Lung microvascular endothelial cell (primary cell): Measurements from ENCODE around the gene NUBP2. TPM values are rescaled to one million over a fixed set of nuclear protein-coding genes. Genes with fewer than 3 reads are reported as not detected.

Source experiments
- DNase-seq, 2 donors: peaks; one replicate each; pipeline versions ENCODE4 v3.0.0 to v3.0.0-alpha.2; 2010; ENCODE audit warnings: low read depth in 2 of 2
- total RNA-seq: library from RNA; depleted of rRNA; stranded (reverse); fragments of >200 nt; gene quantifications from 2 replicates; pipeline ENCODE4 v1.2.1, GENCODE V29; 2014

Gene NUBP2
- total RNA-seq, 1 donor from 2014 or later = 57.3 TPM

DNA sequence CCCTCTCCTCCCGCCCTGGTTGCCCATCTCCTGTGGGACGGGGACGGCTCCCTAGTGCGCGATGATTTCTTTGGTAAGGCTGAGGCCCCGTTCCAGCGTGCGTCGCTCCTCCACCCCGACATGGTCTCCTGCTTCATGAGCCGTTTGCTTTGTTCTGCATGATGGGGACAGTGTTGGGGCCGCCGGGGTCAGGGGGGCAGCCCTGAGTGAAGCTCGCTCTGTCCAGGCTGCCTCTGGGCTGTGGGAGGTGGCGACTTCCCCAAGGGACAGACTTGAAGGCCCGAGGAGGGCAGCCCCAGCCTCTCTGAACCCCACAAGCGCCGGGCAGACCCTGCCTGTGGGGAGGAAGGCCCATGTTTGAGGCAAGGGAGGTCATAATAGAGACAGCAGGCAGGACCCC is 23.8 kb upstream of the NUBP2 start:
- DNase-seq = no peak

DNA sequence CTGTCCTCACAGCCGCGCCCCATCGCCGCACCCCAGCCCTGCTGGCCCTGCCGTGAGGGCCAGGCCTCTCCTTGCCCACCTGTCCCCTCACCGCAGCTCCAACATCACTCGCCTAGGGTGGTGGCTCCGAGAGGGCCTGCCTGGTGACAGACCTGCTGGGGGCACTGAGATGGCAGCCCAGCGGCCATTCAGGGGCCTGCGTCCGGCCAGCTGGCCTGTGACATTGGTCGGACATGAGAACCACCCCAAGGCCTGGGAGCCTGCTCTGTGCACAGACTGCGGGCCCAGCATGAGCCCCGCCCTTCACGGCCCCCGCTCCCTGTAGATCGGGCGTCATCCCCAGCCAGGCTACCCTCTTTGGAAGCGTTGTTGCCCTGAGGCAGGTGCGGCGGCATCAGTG is 23.2 kb upstream of the NUBP2 start:
- DNase-seq = no peak

DNA sequence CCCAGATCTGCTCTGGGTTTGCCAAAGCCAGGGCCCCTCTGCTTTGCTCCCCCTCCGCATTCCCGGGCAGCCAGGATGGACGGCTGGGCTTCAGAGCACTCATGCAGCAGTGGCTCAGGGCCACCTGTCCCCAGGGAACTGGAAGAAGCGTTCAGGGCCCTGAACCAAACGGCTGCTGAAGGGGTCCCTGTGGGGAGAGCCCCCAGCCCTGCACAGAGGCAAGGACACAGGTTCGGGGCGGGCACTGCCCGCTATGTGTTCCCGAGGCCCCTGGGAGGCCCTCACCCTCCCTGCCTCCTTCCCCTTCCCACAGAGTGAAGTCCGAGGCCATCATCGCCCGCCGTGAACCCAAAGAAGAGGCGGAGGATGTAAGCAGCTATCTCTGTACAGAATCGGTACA is 21.8 kb upstream of the NUBP2 start:
- no peak for DNase-seq

DNA sequence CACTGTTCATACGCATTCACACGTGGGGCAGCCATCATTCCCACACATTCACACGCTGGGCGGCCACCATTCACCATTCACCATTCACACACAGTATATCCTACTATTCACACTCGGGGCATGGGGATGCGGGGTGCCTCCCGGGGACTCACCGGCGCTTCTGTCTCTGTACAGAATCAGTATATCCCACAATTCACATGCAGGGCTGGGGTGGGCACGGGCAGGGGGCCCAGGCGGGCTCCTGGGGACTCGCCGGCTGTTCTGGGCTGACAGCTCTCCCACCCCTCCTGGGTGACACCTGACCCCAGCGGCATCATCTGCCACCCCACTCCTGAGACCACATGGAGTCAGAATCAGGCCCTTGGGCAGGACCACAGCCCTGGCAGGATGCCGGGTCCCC is 21.0 kb upstream of the NUBP2 start:
- no peak for DNase-seq

DNA sequence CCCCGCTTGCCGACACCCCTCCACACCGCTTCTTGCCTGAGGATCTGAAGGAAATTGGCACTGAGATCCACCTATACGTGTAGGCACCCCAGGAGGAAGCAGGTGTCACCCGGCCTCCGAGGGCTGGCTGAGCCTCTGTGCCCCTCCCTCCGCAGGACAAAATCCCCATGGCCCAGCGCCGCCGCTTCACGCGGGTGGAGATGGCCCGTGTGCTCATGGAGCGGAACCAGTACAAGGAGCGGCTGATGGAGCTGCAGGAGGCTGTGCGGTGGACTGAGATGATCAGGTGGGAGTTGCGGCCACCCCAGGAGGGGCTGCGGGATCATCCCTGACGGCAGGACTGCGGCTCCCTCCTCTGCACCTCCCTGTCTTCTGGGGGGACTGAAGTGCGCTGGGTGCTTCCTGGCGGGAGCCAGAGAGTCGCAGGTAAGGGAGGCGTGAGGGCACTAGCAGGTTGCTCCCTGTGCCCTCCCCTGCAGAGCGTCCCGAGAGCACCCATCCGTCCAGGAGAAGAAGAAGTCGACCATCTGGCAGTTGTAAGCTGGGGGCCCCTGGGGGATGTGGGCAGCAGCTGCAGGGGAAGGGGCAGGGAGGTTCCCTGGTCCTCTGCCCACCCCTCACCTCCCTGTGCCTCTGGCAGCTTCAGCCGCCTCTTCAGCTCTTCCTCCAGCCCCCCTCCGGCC is 20.4 kb upstream of the NUBP2 start:
- no peak for DNase-seq

DNA sequence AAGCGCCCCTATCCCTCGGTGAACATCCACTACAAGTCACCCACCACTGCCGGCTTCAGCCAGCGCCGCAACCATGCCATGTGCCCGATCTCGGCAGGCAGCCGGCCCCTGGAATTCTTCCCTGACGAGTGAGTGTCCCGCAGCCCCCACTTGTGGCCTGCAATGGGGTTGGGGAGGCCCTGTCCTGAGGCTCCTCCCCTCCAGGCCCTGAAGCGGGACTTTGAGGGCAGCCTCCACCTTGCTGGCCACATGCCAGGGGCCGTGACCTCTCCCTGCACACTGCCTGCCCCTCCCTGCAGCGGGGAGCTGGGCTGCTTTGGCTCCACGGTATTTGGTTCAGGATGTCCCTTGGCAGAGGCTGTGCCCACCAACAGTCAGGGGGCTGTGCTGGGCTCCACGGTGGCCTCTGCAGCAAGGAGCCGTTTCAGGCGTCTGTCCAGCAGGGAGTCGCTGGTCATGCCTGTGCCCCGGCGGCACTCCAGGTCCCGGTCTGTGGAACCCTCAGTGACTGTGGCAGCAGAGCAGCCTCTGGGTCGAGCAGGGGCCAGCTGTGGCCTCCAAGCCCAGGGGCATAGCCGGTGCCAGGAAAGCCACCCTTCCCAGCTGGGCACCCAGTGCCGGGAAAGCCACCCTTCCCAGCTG is 19.8 kb upstream of the NUBP2 start:
- DNase-seq = no peak

DNA sequence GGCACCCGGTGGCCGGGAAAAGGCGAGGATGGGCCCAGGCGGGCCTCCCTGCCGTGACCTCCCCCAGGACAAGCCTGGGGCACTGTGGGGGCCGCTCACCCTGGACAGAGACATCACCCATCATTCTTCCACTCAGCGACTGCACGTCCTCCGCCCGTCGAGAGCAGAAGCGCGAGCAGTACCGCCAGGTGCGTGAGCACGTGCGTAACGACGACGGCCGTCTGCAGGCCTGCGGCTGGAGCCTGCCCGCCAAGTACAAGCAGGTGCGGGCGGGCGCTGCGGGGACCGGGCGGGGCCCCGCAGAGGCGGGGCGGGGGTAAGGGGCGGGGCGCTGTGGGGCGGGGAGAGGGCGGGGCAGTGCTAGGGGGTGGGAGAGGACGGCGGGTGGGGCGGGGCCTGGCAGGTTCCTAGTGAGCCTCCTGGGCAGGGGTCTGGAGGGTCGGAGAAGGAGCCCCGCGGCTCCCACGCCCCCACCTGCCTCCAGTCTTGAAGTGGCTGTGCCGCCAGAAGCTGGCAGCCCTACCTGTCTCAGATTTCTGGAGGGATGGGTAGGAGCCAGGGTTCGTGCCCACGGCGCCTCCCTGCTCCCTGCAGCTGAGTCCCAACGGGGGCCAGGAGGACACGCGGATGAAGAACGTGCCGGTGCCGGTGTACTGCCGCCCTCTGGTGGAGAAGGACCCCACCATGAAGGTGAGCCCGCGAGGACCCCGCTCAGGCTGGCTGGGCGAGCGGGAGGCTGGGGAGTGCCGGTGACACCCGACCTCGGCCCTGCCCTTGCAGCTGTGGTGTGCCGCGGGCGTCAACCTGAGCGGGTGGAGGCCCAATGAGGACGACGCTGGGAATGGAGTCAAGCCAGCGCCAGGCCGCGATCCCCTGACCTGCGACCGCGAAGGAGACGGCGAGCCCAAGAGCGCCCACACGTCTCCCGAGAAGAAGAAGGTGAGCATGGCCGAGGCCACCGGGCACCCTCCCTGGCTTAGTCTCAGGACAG is 18.9 kb upstream of the NUBP2 start:
- peak; percentile 29 to 60 for DNase-seq

DNA sequence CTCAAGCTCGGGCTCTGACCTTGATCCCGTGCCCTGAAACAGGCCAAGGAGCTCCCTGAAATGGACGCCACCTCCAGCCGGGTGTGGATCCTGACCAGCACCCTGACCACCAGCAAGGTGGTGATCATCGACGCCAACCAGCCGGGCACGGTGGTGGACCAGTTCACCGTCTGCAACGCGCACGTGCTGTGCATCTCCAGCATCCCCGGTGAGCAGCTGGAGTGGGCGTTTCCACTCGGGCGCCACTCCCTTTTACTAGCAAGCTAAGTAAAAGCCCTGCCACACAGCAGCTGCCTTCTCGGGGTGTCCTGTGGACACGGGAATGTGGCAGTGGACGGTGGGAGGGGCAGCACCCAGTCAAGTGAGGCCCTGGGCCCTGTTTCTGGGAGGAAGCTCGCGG is 17.8 kb upstream of the NUBP2 start:
- DNase-seq = no peak

DNA sequence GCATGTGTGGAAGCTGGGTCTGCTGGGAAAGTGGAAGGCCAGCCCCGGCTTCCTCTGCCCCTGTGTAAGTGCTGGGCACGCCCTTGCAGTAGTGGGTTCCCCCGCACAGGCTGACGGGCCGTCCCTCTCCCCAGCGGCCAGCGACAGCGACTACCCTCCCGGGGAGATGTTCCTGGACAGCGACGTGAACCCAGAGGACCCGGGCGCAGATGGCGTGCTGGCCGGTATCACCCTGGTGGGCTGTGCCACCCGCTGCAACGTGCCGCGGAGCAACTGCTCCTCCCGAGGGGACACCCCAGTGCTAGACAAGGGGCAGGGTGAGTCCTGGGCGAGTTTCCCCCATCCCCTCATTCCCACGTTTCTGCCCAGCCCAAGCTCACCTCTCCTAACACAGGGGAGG is 16.9 kb upstream of the NUBP2 start:
- DNase-seq = no peak

DNA sequence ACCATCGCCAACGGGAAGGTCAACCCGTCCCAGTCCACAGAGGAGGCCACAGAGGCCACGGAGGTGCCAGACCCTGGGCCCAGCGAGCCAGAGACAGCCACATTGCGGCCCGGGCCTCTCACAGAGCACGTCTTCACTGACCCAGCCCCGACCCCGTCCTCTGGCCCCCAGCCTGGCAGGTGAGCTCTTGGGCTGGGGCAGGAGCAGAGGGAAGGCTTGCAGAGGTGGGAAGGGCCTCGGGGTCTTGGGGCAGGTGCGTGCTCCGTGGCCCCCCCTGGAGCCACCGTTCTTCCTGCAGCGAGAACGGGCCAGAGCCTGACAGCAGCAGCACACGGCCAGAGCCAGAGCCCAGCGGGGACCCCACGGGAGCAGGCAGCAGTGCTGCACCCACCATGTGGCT is 16.5 kb upstream of the NUBP2 start:
- DNase-seq = no peak

DNA sequence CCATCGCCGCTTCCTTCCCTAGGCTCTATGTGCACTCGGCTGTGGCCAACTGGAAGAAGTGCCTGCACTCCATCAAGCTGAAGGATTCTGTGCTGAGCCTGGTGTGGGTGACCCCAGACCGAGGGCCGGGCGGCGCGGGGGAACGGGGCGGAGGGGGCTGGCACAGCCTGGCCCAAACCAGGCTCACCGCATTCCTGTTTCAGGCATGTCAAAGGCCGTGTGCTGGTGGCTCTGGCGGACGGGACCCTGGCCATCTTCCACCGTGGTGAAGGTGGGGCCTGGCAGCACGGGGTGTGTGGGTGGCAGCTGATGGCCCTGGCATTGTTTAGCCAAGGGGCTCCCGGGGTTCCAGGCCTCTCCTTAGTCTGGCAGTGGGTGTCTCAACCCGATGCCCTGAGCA is 16.1 kb upstream of the NUBP2 start:
- DNase-seq = no peak

DNA sequence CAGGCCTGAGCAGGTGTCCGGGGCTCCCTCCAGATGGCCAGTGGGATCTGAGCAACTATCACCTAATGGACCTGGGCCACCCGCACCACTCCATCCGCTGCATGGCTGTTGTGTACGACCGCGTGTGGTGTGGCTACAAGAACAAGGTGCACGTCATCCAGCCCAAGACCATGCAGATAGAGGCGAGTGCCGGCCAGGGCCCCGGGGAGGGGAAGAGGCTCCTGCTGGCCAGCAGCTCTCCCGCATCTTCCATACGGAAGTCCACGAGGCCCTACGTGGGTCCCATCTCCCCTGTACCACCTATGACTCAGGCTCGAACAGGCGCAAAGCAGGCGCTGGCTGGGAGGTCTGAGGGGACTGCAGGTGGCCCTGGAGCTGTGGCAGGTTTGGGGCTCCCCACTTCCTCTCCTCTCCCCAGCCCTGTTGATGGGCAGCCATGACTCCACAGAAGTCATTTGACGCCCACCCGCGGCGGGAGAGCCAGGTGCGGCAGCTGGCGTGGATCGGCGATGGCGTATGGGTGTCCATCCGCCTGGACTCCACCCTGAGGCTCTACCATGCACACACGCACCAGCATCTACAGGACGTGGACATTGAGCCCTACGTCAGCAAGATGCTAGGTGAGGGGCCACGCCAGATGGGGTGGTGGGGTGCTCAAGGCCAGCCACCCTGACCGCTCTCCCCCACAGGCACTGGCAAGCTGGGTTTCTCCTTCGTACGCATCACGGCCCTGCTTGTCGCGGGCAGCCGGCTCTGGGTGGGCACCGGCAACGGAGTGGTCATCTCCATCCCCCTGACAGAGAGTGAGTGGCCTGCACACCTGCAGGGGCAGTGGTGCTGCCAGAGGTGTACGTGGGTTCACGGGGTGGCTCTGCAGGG is 15.4 kb upstream of the NUBP2 start:
- DNase-seq = no peak

DNA sequence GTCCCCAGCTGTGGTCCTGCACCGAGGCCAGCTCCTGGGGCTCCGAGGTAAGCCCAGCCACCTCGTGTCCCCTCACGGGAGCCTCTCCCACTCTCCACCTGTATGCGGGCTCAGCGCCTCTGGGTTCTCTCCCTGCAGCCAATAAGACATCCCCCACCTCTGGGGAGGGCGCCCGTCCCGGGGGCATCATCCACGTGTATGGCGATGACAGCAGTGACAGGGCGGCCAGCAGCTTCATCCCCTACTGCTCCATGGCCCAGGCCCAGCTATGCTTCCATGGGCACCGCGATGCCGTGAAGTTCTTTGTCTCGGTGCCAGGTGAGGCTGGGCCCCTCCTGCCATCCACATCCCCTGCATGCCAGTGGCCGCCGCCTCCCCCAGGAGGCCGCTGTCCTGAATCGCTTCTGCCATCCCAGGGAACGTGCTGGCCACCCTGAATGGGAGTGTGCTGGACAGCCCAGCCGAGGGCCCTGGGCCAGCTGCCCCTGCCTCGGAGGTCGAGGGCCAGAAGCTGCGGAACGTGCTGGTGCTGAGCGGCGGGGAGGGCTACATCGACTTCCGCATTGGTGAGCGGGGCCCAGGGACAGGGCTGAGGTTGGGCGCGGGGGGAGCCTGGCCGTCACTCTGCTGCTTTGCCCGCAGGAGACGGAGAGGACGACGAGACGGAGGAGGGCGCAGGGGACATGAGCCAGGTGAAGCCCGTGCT is 14.5 kb upstream of the NUBP2 start:
- DNase-seq = no peak

DNA sequence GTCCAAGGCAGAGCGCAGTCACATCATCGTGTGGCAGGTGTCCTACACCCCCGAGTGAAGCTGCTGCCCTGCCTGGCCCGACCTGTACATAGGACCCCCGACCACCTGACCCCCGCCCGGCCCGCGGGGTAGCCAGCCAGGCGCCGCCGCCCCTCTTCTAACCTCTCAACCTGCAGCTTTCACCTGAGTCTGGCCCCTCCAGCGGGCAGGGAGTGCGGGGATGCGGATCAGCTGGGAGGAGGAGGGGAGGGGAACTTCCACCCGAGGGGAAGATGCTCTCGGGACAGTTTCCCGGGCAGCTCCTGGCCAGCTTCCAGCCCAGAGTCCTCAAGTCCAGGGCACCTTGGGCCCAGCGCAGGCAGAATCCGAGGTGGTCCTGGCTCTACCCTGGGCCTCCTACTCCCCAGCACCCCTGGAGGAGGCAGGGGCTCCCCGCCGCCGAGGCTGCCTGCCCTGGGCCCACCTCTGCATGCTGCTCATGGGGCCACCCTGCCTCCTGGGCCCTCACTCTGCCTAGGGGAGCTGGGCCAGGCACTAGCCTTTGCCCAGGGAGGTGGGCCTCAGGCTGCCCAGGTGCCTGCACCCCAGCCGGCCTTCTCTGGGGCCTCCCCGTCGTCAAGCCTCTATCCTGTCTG is 13.9 kb upstream of the NUBP2 start:
- no peak for DNase-seq

DNA sequence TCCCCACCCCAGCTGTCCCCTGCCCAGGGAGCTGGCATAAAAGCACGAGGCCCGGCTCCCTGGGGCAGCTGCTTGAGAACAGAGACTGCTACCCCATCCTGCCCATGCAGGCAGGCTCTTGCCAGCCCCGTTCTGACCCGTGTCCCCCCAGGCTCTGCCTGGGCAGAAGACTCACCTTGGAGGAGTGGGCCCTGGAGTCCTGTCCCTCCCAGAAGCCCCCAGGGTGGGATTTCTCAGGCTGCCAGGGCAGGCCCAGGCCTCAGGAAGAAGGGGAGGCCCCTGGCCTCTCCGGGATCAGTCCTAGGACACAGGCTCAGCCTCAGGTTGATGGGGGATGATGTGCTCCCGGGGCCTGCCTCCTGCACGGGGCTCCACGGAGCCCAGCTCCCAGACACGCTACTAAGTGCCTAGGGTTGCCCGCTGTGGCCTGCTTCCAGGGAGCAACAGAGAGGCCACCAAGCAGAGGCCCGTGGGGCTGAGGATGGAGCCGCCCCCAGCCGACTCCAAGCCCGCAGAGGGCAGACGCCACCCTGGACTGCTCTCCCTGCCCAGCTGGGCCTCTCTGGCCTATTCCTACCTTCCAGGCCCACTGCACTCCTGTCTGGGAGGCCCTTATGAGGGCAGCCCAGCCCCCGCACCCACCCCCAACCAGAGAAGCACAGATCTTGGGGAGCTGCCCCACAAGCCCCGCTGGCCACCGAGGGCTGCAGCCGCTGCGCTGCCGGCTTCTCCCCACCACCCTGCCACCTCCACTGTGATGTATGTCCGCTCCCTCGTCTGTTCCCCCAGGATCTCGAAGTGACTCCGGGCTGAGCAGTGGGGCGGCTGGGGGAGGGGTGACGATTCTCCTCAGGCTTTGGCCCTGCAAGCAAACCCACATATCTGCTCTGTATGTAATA is 13.1 kb upstream of the NUBP2 start:
- no peak for DNase-seq

DNA sequence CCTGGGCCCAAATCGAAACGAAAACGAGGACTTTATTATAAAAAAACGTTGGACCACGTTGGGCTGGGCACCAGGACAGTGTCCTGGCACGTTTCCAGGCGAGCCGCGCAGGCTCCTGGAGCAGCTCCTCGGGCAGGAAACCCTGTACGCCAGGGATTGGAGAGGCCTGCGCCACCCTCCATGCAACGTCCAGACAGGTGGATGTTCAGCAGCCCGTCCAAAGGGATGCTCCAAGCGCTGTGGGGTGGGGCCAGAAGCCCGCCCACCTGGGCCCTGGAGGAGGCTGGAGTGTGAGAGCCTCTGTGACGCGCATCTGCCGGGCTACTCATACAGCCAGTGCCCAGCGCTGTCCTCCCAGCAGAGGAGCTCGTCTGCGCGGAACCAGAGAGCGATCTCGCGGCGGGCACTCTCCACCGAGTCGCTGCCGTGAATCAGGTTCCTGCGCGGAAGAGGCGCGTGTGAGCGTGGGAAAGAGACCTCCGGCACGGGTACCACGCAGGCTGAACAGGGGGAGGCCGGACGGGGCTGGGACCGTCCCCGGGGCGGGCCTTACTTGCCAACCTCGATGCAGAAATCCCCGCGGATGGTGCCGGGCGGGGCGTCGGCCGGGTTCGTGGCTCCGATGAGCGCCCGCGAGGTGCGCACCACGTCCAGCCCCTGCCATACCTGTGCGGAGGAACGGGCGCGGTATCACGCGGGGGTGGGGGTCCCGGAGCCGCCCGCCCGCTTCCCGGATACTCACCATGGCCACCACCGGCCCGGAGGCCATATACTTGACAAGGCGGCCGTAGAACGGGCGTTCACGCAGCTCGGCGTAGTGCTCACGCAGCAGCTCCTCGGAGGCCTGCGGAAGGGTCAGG is 12.2 kb upstream of the NUBP2 start:
- DNase-seq = peak; percentile 66 to 68

DNA sequence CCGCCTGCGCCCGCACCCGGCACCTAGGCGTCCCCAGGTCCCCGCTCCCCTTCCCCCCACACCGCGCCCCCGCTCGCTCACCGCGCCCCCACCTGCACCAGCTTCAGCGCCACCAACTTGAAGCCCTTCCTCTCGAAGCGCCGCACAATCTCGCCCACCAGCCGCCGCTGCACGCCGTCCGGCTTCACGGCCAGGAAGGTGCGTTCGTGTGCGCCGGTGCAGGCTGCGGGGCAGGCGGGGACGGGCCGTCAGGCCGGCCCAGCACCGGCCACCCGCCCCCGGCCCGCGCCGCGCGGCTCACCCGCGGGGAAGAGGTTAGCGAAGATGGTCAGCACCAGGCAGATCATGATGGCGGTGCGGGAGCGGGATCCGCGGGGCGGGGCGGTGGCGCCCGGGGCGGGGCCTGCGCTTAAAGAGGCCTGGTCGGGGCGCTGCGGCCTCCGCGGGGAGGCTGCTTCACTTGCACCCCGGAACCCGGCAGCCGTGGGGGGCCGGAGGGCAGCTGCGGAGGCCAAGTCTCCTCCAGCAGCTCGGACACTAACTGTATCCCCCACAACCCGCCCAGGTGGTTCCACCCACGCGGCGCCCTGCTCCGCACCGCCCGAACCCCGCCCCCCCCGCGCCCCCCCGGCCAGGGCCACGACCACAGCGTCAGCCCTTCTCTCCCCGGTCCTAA is 11.4 kb upstream of the NUBP2 start, which contains the start of gene NME3:
Gene NME3, minus strand, starts transcription at position 356 of the 676 bp plus-strand sequence. Its CDS starts 9 bp downstream, at position 347.
- DNase-seq = peak; percentile 65 to 72
